Neural cell (in vitro differentiated cells): ENCODE data around the gene MMUT.

Source experiments
- CTCF ChIP-seq: fragments of 450-650 bp; IDR thresholded peaks from 2 replicates; pipeline ENCODE4 v1.5.1; 2014; ENCODE audit warnings: antibody characterized with exemption, mild to moderate bottlenecking, moderate library complexity; ENCODE audit not compliant: poor library complexity, severe bottlenecking
- EP300 ChIP-seq: fragments of 450-650 bp; conservative IDR thresholded peaks from 2 replicates; pipeline ENCODE4 v1.6.1; 2014; ENCODE audit warnings: antibody characterized with exemption, mild to moderate bottlenecking, moderate library complexity; ENCODE audit not compliant: poor library complexity, severe bottlenecking
- EZH2 ChIP-seq: fragments of 200-600, 300-800 bp; shearing (Covaris generic), sonication (generic); IDR thresholded peaks from 2 replicates; pipeline ENCODE4 v1.6.1; 2014; ENCODE audit warnings: antibody characterized with exemption, low read length, borderline replicate concordance, mild to moderate bottlenecking; ENCODE audit not compliant: insufficient read depth, poor library complexity, severe bottlenecking
- POLR2AphosphoS5 ChIP-seq: IDR thresholded peaks from 2 replicates; pipeline ENCODE4 v1.6.1; 2012
- RAD21 ChIP-seq: fragments of 450-650 bp; conservative IDR thresholded peaks from 2 replicates; pipeline ENCODE4 v1.6.1; 2014; ENCODE audit warnings: antibody characterized with exemption, mild to moderate bottlenecking, moderate library complexity
- REST ChIP-seq: IDR thresholded peaks from 2 replicates; pipeline ENCODE4 v1.6.1; 2012; ENCODE audit warnings: borderline replicate concordance

- TF ChIP-seq CTCF (no peak), EZH2 (no peak), RAD21 (no peak), POLR2AphosphoS5 (no peak), EP300 (no peak), REST (no peak)
Observed at GRCh38 chr6:49454787-49455709, 8.0 kb downstream of the MMUT start.
